H7 (cell line): Measurements from ENCODE around the gene HDGFL2. TPM values are rescaled to one million over a fixed set of nuclear protein-coding genes. Genes with fewer than 3 reads are reported as not detected.
A peak's percentile ranks its signal among the peaks of the same experiment; 100 is the strongest.

Experiments
- DNase-seq: peaks from one replicate; pipeline ENCODE4 v3.0.0; 2012
- H3K27me3 ChIP-seq: 2 replicates; pipeline ENCODE4 v1.6.0; 2011; ENCODE audit warnings: mild to moderate bottlenecking, low read length; ENCODE audit not compliant: control insufficient read depth, insufficient read depth
- H3K36me3 ChIP-seq: replicated peaks from 2 replicates; pipeline ENCODE4 v1.5.1; 2011; ENCODE audit warnings: low read length; ENCODE audit not compliant: control insufficient read depth, insufficient read depth
- H3K4me3 ChIP-seq: 2 replicates; pipeline ENCODE4 v1.5.1; 2011; ENCODE audit warnings: low read depth, mild to moderate bottlenecking, control low read depth, low read length, moderate library complexity; ENCODE audit not compliant: insufficient read depth
- total RNA-seq: library from RNA; depleted of rRNA; stranded (reverse); fragments of >200 nt; shearing (Covaris generic); gene quantifications from 2 replicates; pipeline ENCODE4 v1.2.3, GENCODE V29; 2014

The HDGFL2 gene
- total RNA-seq, 1 experiment from 2014 or later = 111 TPM

DNA sequence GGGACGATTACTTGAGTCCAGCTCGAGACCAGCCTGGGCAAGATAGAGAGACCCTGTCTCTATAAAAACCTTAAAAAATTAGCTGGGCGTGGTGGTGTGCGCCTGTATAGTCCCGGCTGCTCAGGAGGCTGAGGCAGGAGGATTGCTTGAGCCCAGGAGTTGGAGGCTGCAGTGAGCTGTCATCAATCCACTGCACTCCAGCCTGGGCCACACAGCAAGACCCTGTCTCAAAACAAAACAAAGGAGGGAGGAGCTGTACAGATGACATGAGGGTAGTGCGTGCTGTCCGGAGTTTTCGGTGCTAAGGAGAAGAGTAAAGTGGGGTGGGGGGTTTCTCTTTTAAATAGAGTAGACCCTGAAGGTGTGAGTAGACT lies 22.6 kb downstream of the HDGFL2 start:
- Histone ChIP-seq H3K27me3 (no peaks in the 10 kb centered on the region), H3K4me3 (no peak overlapping the region), H3K36me3 (peaks cover 28% of the 10 kb centered on the region)
- no peak for DNase-seq

GRCh38 chr19:4495471-4495870 lies 23.4 kb downstream of the HDGFL2 start:
- peak; percentile 82 for DNase-seq
- H3K4me3 ChIP-seq = no peak overlapping the region
- no peaks in the 10 kb centered on the region for H3K27me3 ChIP-seq
- peaks cover 25% of the 10 kb centered on the region for H3K36me3 ChIP-seq

GRCh38 chr19:4496304-4496703 lies 24.2 kb downstream of the HDGFL2 start:
- Histone ChIP-seq H3K27me3 (no peaks in the 10 kb centered on the region), H3K36me3 (peaks cover 23% of the 10 kb centered on the region), H3K4me3 (no peak overlapping the region)
- DNase-seq = peak; percentile 36

- peaks cover 12% of the 10 kb centered on the region for H3K36me3 ChIP-seq
- no peaks in the 10 kb centered on the region for H3K27me3 ChIP-seq
- DNase-seq = no peak
- H3K4me3 ChIP-seq = no peak overlapping the region
These were observed 25.8 kb downstream of the HDGFL2 start for GRCh38 chr19:4497770-4498389.

- H3K36me3 ChIP-seq = peaks cover 10% of the 10 kb centered on the region
- peak; percentile 42 for DNase-seq
- no peak overlapping the region for H3K4me3 ChIP-seq
- no peaks in the 10 kb centered on the region for H3K27me3 ChIP-seq
These were observed 26.6 kb downstream of the HDGFL2 start for GRCh38 chr19:4498694-4499093.

GRCh38 chr19:4499318-4499717 lies 27.2 kb downstream of the HDGFL2 start:
- peak; percentile 45 for DNase-seq
- Histone ChIP-seq H3K4me3 (no peak overlapping the region), H3K27me3 (no peaks in the 10 kb centered on the region), H3K36me3 (peaks cover 10% of the 10 kb centered on the region)

GRCh38 chr19:4499855-4500254 lies 27.8 kb downstream of the HDGFL2 start:
- Histone ChIP-seq H3K36me3 (peaks cover 10% of the 10 kb centered on the region), H3K27me3 (no peaks in the 10 kb centered on the region), H3K4me3 (no peak overlapping the region)
- DNase-seq = peak; percentile 52

GRCh38 chr19:4500841-4501591 lies 28.9 kb downstream of the HDGFL2 start:
- Histone ChIP-seq H3K27me3 (no peaks in the 10 kb centered on the region), H3K36me3 (peaks cover 12% of the 10 kb centered on the region), H3K4me3 (no peak overlapping the region)
- peak; percentile 64 for DNase-seq

- Histone ChIP-seq H3K27me3 (no peaks in the 10 kb centered on the region), H3K4me3 (no peak overlapping the region), H3K36me3 (peaks cover 11% of the 10 kb centered on the region)
- DNase-seq = peak; percentile 60
These were observed 29.6 kb downstream of the HDGFL2 start for GRCh38 chr19:4501691-4502090.

GRCh38 chr19:4502282-4503131 lies 30.4 kb downstream of the HDGFL2 start:
- H3K4me3 ChIP-seq = no peak overlapping the region
- peak; percentile 56 for DNase-seq
- no peaks in the 10 kb centered on the region for H3K27me3 ChIP-seq
- H3K36me3 ChIP-seq = peaks cover 10% of the 10 kb centered on the region

GRCh38 chr19:4503132-4503824 lies 31.2 kb downstream of the HDGFL2 start:
- peak; percentile 67 for DNase-seq
- Histone ChIP-seq H3K27me3 (no peaks in the 10 kb centered on the region), H3K4me3 (no peak overlapping the region), H3K36me3 (peaks cover 4% of the 10 kb centered on the region)

GRCh38 chr19:4503825-4504170 lies 31.7 kb downstream of the HDGFL2 start:
- Histone ChIP-seq H3K27me3 (0 out of 2 replicates have a peak, but pooled peaks cover 2% of the 10 kb centered on the region), H3K4me3 (no peak overlapping the region), H3K36me3 (peaks cover 4% of the 10 kb centered on the region)
- peak; percentile 53 for DNase-seq

- Histone ChIP-seq H3K4me3 (no peak overlapping the region), H3K27me3 (0 out of 2 replicates have a peak, but pooled peaks cover 2% of the 10 kb centered on the region), H3K36me3 (peaks cover 4% of the 10 kb centered on the region)
- peak; percentile 65 for DNase-seq
These were observed 32.2 kb downstream of the HDGFL2 start for GRCh38 chr19:4504297-4504701.

GRCh38 chr19:4504891-4505569 lies 32.9 kb downstream of the HDGFL2 start:
- H3K27me3 ChIP-seq = peaks cover 2% of the 10 kb centered on the region; the same call in 1 of the 2 replicates
- peak; percentile 60 for DNase-seq
- peaks cover 4% of the 10 kb centered on the region for H3K36me3 ChIP-seq
- H3K4me3 ChIP-seq = no peak overlapping the region
